ENCODE results near the gene TAPT1.

DNA sequence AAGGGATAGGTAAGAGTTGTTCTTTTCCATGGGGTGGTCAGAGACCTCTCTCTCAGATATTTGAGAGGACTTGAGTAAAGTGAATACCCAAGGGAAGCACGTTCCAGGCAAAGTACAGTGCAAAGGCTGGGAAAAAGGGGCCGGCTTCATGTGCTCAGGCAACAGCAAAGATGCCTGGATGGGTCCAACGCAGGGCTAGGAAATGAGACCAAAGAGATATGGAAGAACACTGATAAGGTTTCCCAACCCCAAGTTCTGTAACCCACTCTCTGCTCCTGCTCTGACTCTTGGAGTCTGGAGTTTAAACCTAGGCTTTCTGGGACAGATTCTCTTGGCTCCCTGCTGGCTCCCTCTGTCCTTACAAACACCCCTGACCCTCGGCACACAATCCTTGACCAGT is 106.3 kb downstream of the TAPT1 start:
- TF ChIP-seq, protein P1, sequence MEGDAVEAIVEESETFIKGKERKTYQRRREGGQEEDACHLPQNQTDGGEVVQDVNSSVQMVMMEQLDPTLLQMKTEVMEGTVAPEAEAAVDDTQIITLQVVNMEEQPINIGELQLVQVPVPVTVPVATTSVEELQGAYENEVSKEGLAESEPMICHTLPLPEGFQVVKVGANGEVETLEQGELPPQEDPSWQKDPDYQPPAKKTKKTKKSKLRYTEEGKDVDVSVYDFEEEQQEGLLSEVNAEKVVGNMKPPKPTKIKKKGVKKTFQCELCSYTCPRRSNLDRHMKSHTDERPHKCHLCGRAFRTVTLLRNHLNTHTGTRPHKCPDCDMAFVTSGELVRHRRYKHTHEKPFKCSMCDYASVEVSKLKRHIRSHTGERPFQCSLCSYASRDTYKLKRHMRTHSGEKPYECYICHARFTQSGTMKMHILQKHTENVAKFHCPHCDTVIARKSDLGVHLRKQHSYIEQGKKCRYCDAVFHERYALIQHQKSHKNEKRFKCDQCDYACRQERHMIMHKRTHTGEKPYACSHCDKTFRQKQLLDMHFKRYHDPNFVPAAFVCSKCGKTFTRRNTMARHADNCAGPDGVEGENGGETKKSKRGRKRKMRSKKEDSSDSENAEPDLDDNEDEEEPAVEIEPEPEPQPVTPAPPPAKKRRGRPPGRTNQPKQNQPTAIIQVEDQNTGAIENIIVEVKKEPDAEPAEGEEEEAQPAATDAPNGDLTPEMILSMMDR (IDR thresholded peaks at IDR 0.05), result no peak
- TF ChIP-seq POLR2A (IDR thresholded peaks at IDR 0.05), result no peak
